HTERT RPE-1 (cell line): ENCODE measurements around the gene SIRPD.

ENCODE experiments used
- in situ Hi-C: fragments of 300-500 bp; cut with MboI; formaldehyde crosslinking; loops from 4 replicates; pipeline ENCODE4 v1.14.3; 2020; ENCODE audit warnings: low sequenced_read_pairs

SIRPD gene

GRCh38 chr20:1538655-1539054 is 18.9 kb downstream of the SIRPD start:
- in situ Hi-C loops = no loop called here

- in situ Hi-C loops = no loop called here
These were observed 19.8 kb downstream of the SIRPD start for GRCh38 chr20:1537731-1538058.

- in situ Hi-C loops = no loop called here
These were observed 20.4 kb downstream of the SIRPD start for GRCh38 chr20:1536893-1537730.

- in situ Hi-C loops = no loop called here
These were observed 21.9 kb downstream of the SIRPD start for GRCh38 chr20:1535420-1536175.

- in situ Hi-C loops = no loop called here
These were observed 23.0 kb downstream of the SIRPD start for GRCh38 chr20:1534526-1534925.

- in situ Hi-C loops = no loop called here
These were observed 24.4 kb downstream of the SIRPD start for GRCh38 chr20:1533059-1533458.

- in situ Hi-C loops = no loop called here
These were observed 28.7 kb downstream of the SIRPD start for GRCh38 chr20:1528811-1529210.

GRCh38 chr20:1527923-1528322 is 29.6 kb downstream of the SIRPD start:
- in situ Hi-C loops = no loop called here

GRCh38 chr20:1526896-1527295 is 30.6 kb downstream of the SIRPD start:
- in situ Hi-C loops = no loop called here

GRCh38 chr20:1526310-1526709 is 31.2 kb downstream of the SIRPD start:
- in situ Hi-C loops = no loop called here

GRCh38 chr20:1524004-1524403 is 33.5 kb downstream of the SIRPD start:
- in situ Hi-C loops = no loop called here

- in situ Hi-C loops = no loop called here
These were observed 40.5 kb downstream of the SIRPD start for GRCh38 chr20:1517010-1517409.

GRCh38 chr20:1513801-1514200 is 43.7 kb downstream of the SIRPD start:
- in situ Hi-C loops = no loop called here

GRCh38 chr20:1509237-1509636 is 48.3 kb downstream of the SIRPD start:
- in situ Hi-C loops = no loop called here

- in situ Hi-C loops = no loop called here
These were observed 48.9 kb downstream of the SIRPD start for GRCh38 chr20:1508574-1508973.

- in situ Hi-C loops = no loop called here
These were observed 50.2 kb downstream of the SIRPD start for GRCh38 chr20:1507276-1507675.

GRCh38 chr20:1505871-1506270 is 51.6 kb downstream of the SIRPD start:
- in situ Hi-C loops = no loop called here

GRCh38 chr20:1505361-1505760 is 52.1 kb downstream of the SIRPD start:
- in situ Hi-C loops = no loop called here

- in situ Hi-C loops = no loop called here
These were observed 53.8 kb downstream of the SIRPD start for GRCh38 chr20:1503564-1504227.

- in situ Hi-C loops = no loop called here
These were observed 57.0 kb downstream of the SIRPD start for GRCh38 chr20:1500496-1500895.

- in situ Hi-C loops = no loop called here
These were observed 57.7 kb downstream of the SIRPD start for GRCh38 chr20:1499528-1500420.
